Measurements from ENCODE around the gene ZFP91. TPM values are rescaled to one million over a fixed set of nuclear protein-coding genes. Genes with fewer than 3 reads are reported as not detected.

ZFP91 gene
- total RNA-seq, 3 donors from 2014 or later: 45.6 to 64.2 (median 54.9) TPM

GRCh38 chr11:58577555-58578135 is 1.2 kb upstream of the ZFP91 start:
- DNase-seq (ENCODE audit: low spot score in 2 of 2): peak in 1 of 2 donors; percentile 53
- Histone ChIP-seq H3K4me1 (peaks cover 0 to 33% of the 10 kb centered on the region in 2 donors), H3K9me3 (no peaks in the 10 kb centered on the region), H3K36me3 (no peaks in the 10 kb centered on the region), H3K4me3 (peak overlapping the region; percentile 73 to 90 (median 90)), H3K27me3 (no peaks in the 10 kb centered on the region), H3K27ac (peak overlapping the region; percentile 98 to 100)
- intact Hi-C loops (cut with DNase I; ENCODE audit: low total_unique reads): loop anchor here (5.0 kb wide), 1 partner anchor 995 kb away; no protein-coding TSS in a partner anchor
- TF ChIP-seq POLR2A (IDR thresholded peaks at IDR 0.05) (peak; percentile 56), CTCF (IDR thresholded peaks at IDR 0.05) (no peak), POLR2AphosphoS5 (IDR thresholded peaks at IDR 0.05) (peak; percentile 78 to 92 (median 89))

GRCh38 chr11:58578136-58578634 is 678 bp upstream of the ZFP91 start:
- Histone ChIP-seq H3K9me3 (no peaks in the 10 kb centered on the region), H3K4me1 (peaks cover 0 to 34% of the 10 kb centered on the region in 2 donors), H3K27me3 (no peaks in the 10 kb centered on the region), H3K27ac (peak overlapping the region; percentile 98 to 100), H3K36me3 (no peaks in the 10 kb centered on the region), H3K4me3 (peak overlapping the region; percentile 73 to 90 (median 90))
- intact Hi-C loops (cut with DNase I; ENCODE audit: low total_unique reads): loop anchor here (5.0 kb wide), 1 partner anchor 994 kb away; no protein-coding TSS in a partner anchor
- TF ChIP-seq POLR2AphosphoS5 (IDR thresholded peaks at IDR 0.05): peak in 1 of 3 donors; percentile 84
- TF ChIP-seq CTCF (IDR thresholded peaks at IDR 0.05): no peak
- TF ChIP-seq POLR2A (IDR thresholded peaks at IDR 0.05): no peak
- peak; percentile 95 to 97 for DNase-seq (ENCODE audit: low spot score in 2 of 2)

- H3K4me3 ChIP-seq: peak overlapping the region; percentile 73 to 90 (median 90)
- TF ChIP-seq POLR2AphosphoS5 (IDR thresholded peaks at IDR 0.05) (peak; percentile 95 to 99 (median 98)), CTCF (IDR thresholded peaks at IDR 0.05) (peak; percentile 78 to 97 (median 80)), POLR2A (IDR thresholded peaks at IDR 0.05) (peak; percentile 78)
- H3K9me3 ChIP-seq: no peaks in the 10 kb centered on the region
- DNase-seq (ENCODE audit: low spot score in 2 of 2): peak; percentile 89 to 91
- no peaks in the 10 kb centered on the region for H3K27me3 ChIP-seq
- no peaks in the 10 kb centered on the region for H3K36me3 ChIP-seq
- intact Hi-C loops (cut with DNase I; ENCODE audit: low total_unique reads): loop anchor here (5.0 kb wide), 1 partner anchor 993 kb away; no protein-coding TSS in a partner anchor
- peak overlapping the region; percentile 98 to 100 for H3K27ac ChIP-seq
- H3K4me1 ChIP-seq: peaks cover 0 to 27% of the 10 kb centered on the region in 2 donors
Observed at GRCh38 chr11:58579192-58580129, 598 bp downstream of the ZFP91 start.

GRCh38 chr11:58580311-58580710 is 1.4 kb downstream of the ZFP91 start:
- no peak for TF ChIP-seq POLR2AphosphoS5 (IDR thresholded peaks at IDR 0.05)
- no peak for TF ChIP-seq POLR2A (IDR thresholded peaks at IDR 0.05)
- TF ChIP-seq CTCF (IDR thresholded peaks at IDR 0.05): no peak
- Histone ChIP-seq H3K4me1 (peaks cover 0 to 27% of the 10 kb centered on the region in 2 donors), H3K4me3 (peak overlapping the region; percentile 73 to 90 (median 90)), H3K9me3 (no peaks in the 10 kb centered on the region), H3K27ac (peak overlapping the region; percentile 26 to 98), H3K27me3 (no peaks in the 10 kb centered on the region), H3K36me3 (no peaks in the 10 kb centered on the region)
- no peak for DNase-seq (ENCODE audit: low spot score in 2 of 2)
- intact Hi-C loops (cut with DNase I; ENCODE audit: low total_unique reads): no loop called here

Measured in breast epithelium (tissue), 4 donors.